GF-D8 (cell line): ENCODE data around the gene MPPED1.
A peak's percentile ranks its signal among the peaks of the same experiment; 100 is the strongest.

Experiments
- DNase-seq: peaks from one replicate; lab custom pipeline; 2025; lab: John Stamatoyannopoulos, UW

Gene MPPED1

GRCh38 chr22:43476751-43477725 lies 65.2 kb downstream of the MPPED1 start:
- DNase-seq: no peak

DNA sequence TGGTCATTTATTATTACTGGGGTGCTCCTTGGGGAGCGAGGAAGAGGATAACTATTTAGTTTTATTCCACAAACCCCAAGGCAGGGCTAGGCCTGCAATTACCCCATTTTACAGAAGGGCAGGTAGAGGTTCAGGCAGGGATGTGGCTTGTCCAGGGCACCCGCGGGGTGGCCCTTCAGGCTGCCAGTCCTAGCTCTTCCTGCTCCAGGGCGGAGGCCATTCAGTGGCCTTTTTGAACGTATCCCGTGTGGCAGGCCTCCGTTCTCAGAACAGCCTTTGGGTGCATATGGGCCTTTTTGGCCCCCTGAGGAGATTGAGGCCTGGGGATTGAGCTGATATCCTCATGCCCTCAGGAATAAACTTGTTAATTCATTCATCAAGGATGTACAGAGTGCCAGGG lies 66.2 kb downstream of the MPPED1 start:
- no peak for DNase-seq

DNA sequence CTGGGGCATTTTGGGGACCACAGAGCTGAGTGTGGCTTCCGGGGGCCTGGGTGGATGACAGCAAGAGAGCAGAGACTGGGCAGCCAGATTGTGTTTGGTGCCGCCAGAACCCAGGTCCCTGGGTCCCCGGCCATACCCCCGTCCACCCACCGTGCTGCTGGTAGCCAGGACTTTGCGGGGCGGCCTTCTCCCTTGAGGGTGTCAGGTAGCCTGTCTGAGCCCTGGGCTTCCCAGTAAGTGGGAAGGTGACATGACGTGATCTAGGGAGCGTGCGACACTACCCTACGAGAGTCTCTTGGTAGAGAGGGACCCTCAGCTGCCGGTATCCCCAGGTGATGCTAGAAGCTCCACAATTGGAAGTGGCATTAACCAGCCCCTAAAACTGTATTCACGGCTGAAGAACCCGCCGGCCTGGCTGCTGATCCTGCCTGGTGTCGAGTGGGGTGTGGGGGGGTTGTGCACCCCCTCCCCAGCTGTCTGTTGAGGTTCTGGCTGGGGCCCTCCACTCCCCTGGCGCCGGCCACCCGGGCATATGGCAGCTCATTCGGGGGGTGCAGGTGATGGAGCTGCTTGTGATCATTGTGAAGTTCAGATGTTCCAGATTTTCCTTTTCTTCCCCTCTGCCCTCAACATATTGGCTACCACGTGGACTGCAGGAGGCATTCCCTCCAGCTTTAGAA lies 66.9 kb downstream of the MPPED1 start:
- no peak for DNase-seq

GRCh38 chr22:43479301-43479950 lies 67.6 kb downstream of the MPPED1 start:
- peak; percentile 22 for DNase-seq

DNA sequence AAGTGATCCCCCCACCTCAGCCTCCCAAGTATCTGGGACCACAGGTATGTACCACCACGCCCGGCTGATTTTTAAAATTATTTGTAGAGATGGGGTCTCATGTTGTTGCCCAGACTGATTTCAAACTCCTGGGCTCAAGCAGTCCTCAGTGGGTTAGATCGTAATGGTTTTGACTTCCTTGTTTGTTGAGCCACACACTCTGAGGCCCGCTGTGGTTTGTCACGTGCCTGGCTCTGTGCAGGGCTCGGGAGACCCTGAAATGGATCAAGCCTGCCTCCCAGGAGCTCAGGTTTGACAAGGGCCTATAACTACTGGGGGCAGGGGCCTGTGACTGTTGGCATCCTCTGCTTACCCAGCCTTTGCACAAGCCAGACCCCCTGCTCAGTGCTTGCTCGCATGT lies 68.1 kb downstream of the MPPED1 start:
- peak; percentile 64 for DNase-seq

DNA sequence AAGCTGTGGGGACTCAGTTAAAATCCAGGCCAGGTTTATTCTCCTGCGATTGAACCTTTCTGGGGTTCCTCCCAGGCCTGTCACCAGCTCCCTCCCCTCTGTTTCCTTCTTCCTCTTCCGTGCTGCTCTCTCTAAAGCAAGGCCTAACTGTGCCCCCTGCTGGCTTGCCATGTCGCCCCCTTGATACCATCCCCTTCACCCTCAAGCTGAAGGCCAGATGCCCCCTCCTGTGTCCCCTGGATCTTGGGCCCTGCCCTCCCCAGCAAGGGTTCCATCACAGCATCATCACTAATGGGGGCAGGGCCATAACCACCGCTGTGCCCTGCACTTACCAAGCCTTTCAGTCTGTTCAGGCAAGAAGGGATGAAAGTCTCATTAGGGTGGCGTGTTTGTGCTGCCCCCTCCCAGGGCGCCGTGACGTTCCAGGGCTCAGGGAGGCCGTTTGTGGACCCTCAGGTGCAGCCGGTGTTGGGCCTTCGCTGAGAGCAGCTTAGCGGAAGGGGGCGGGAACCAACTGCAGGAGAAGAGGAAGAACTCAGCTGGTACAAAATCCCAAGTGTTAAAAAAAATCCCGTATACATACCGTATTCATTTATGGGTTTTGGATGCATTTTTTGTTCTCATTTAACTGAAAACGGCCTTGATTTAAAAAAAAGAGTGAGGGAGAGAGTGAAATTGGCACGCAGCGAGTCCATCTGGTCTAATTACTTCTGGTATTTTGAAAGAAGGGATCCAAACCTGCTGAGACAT lies 69.9 kb downstream of the MPPED1 start:
- peak; percentile 65 for DNase-seq

- no peak for DNase-seq
Observed at GRCh38 chr22:43482318-43482625, 70.5 kb downstream of the MPPED1 start.

DNA sequence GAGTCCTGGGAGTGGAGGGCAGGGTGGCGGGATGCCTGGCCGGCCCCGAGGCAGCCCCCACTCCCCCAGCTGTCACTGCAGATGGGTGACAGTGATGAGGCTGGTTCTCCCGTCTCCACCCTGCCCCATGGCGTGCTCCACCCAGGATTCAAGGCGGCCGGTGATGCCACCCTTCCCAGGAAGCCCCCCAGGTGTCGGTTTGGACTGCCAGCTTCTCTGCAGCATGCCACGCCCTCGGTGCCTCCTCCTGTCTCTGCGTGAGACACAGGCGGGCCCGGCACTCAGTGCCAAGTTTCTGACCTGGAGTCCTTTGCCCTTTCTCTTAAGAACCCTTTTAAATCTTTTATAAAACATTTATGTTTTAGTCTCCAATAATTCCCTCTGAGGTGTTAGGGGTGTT lies 71.5 kb downstream of the MPPED1 start:
- no peak for DNase-seq

DNA sequence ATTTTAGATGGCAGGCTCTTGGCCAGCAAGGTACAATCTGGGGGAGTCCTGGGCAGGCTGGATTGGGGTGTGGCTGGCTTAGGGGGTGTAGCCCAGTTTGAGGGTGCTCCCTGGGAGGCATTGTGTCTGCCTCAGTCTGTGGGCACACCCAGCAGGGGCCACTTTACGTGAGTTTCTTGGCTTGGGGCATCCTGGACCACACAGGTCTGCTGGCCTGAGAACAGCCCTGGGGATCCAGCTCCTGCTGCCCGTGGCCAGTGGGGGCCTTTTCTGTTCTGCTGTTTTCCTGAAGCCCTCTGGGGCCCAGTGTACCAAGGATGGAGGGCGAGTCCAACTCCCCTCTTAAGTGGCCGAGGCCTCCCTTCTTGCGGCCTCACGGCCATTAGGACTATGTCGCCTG lies 71.9 kb downstream of the MPPED1 start:
- DNase-seq: no peak

DNA sequence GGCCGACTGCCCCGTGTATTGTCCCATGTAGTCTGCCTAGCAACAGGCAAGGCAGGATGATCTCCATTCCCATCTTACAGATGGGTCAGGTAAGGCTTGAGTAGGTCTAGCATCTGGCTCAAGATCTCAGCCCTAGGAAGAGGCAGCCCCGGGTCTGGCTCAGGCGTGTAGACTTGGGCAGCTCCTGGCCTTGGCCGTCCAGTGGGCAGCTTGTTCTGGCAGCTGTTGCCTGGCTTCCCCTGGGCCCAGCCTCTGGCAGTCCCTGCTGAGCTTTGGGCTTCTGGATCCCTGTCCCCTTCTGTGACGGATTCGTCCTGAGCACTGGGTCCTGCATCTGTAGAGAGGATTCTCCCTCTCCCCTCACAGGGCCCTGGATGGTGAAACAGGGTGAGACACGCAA lies 72.4 kb downstream of the MPPED1 start:
- no peak for DNase-seq

DNA sequence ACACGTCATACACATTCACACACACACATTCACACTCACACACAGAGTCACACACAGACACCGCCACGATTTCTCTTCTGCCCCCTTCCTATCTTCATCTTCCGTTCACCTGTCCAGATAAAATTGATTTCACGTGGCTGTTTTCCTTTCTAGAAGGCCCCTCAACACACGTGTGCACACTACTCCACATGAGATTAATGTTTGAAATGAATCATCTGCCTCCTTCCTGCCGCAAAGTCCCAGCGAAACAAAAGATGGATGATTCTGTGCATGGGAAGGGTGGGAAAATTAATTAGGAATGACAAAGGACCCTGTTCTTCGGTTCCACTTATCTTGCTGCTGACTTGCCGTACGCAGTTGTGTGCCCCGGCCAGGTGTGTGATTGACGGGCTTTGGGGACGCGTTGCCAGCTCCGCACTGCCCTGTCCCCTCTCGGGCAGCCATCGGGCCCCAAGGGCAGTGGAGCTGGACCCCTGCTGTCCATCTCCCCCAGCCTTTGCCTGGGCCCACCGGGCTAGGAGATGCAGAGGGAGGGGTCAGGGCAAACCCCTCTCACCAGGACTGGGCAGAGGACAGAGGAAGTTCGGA lies 73.8 kb downstream of the MPPED1 start:
- DNase-seq: no peak

DNA sequence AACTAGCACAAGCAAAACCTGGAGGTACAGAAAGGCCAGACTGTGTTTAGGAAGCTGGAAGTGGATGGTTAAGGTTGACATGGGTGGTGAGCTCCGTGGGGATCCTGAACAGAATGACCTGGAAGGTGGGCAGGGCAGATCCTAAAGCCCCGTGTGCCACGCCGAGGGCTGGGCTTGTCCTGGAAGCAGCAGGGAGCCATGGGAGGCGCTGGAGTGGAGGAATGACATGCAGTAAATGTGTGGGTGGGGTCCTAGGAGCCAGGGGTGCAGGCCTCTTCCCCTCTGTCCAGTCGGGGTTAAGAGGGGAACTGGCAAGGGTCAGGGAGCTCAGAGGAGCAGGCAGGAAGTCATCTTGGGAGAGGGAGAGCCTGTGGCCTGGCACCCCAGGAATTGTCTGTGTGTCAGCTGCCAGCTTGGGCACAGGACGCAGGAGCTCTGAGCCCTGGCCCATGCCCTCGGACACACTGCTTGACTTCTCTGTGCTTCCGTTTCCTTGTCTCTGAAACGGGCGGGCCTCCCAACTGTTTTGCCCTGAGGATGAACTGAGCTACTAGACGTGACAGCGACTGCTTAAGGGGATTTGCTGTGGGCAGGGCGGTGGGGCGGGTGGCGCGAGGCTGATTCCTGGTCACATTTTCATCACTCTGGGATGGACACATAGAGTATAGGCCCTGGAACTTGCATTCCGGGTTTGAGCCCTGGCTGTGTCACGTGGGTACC lies 75.7 kb downstream of the MPPED1 start:
- no peak for DNase-seq

DNA sequence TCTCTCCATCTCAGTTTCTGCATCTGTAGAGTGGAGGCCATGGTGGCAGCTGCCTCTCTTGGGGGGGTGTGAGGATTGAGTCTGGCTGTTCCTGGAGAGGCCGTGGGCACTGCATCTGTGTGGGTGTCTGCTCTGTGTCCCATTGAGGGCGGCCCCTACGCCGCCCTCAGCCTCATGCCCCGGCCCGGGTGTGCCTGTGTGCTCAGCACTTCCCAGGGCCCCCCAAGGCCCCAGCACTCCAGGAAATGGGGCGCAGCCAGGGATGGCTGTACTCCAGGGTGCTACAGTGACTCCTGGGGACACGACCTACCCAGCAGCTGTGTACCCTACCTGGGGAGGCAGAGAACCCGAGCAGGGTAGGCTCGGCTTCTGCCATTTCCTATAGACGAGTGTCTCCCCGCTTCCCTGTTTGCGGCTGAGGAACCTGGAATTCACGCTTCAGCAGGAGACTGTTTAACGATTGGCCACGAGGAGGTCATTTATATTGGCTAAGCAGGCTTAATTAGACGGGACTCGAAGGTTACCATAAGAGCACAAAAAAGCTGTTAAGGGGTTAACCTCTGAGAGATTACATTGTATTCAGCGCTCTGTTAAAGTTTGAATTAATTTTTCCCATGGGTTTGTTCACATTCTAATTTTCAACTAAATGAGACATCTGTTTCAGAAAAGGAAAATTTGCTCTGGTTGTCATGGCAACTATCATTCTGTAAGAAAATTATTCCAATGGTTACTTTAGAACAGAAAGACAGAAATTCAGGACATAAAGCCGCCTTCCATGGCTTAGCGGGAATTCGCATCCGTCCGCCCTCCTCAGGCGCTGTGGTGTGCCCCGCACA lies 76.4 kb downstream of the MPPED1 start:
- DNase-seq: no peak

GRCh38 chr22:43488937-43489336 lies 77.1 kb downstream of the MPPED1 start:
- DNase-seq: no peak

DNA sequence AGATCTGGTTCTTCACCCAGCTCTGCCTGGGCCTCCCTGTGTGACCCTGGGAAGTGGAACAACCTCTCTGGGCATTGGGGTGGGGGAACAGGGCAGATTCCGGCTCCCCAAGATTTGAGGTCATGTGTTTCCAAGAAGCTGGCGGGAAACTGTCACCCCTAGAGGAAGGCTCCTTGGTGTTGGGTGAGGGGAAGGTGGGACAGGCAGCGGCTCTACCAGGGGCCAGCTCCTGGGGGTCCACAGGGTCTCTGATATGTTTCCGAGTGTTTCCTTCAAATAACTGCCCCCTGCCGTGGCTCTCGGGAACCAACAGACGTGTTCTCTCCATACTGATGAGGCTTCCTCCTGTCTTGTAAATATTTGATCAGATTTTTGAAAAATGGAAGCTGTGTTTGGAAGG lies 78.5 kb downstream of the MPPED1 start:
- no peak for DNase-seq

GRCh38 chr22:43491177-43491576 lies 79.4 kb downstream of the MPPED1 start:
- DNase-seq: no peak

DNA sequence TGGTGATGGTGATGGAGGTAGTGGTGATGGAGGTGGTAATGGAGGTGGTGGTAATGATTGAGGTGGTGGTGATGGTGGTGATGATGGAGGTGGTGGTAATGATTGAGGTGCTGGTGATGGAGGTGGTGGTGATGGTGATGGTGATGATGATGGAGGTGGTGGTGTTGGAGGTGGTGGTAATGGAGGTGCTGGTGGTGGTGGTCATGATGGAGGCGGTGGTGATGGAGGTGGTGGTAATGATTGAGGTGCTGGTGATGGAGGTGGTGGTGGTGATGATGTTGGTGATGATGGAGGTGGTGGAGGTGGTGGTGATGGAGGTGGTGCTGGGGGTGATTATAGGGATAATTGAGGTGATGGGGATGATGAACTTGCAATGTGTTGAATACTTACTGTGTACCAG lies 79.9 kb downstream of the MPPED1 start:
- no peak for DNase-seq

- no peak for DNase-seq
Observed at GRCh38 chr22:43493297-43493696, 81.5 kb downstream of the MPPED1 start.

GRCh38 chr22:43497956-43498855 lies 86.4 kb downstream of the MPPED1 start:
- DNase-seq: no peak
